SU-DHL-6 (cell line): ENCODE data around the gene DYNLT2B.

Experiments
- EZH2phosphoT487 ChIP-seq: fragments of 200-600 bp; sonication (generic), shearing (Covaris generic); conservative IDR thresholded peaks from 2 replicates; pipeline ENCODE4 v1.6.1; 2018; ENCODE audit warnings: mild to moderate bottlenecking, antibody characterized with exemption, low read length, moderate library complexity, mixed read lengths
- TF ChIP-seq, protein P1 (sequence below): fragments of 200-600 bp; sonication (generic); IDR thresholded peaks from one replicate; pipeline ENCODE4 v1.5.1; 2017; ENCODE audit warnings: antibody characterized with exemption, mild to moderate bottlenecking, low read length, moderate library complexity; ENCODE audit not compliant: insufficient read depth, poor library complexity, severe bottlenecking

DNA sequence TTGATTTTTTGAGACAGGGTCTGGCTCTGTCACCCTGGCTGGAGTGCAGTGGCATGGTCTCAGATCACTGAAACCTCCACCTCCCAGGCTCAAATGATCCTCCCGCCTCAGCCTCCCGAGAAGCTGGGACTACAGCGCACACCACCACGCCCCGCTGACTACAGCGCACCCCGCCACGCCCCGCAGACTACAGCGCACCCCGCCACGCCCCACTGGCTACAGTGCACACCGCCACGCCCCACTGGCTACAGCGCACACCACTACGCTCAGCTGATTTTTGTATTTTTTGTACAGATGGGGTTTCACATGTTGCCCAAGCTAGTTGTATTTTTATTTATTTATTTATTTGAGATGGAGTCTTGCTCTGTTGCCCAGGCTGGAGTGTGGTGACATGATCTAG lies 66.1 kb downstream of the DYNLT2B start:
- TF ChIP-seq, protein P1, sequence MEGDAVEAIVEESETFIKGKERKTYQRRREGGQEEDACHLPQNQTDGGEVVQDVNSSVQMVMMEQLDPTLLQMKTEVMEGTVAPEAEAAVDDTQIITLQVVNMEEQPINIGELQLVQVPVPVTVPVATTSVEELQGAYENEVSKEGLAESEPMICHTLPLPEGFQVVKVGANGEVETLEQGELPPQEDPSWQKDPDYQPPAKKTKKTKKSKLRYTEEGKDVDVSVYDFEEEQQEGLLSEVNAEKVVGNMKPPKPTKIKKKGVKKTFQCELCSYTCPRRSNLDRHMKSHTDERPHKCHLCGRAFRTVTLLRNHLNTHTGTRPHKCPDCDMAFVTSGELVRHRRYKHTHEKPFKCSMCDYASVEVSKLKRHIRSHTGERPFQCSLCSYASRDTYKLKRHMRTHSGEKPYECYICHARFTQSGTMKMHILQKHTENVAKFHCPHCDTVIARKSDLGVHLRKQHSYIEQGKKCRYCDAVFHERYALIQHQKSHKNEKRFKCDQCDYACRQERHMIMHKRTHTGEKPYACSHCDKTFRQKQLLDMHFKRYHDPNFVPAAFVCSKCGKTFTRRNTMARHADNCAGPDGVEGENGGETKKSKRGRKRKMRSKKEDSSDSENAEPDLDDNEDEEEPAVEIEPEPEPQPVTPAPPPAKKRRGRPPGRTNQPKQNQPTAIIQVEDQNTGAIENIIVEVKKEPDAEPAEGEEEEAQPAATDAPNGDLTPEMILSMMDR = no peak
- no peak for TF ChIP-seq EZH2phosphoT487
